Measurements from ENCODE around the gene COPZ2.
A peak's percentile ranks its signal among the peaks of the same experiment; 100 is the strongest.
"Not testable (repeated sequence)": the region's sequence is repeated elsewhere in the genome, so short reads cannot be mapped to it uniquely, and the experiment has no call there.

The COPZ2 gene

GRCh38 chr17:48028736-48029135 lies 8.9 kb downstream of the COPZ2 start:
- no peak for DNase-seq

- no peak for DNase-seq
Measured at GRCh38 chr17:48027322-48027981, 10.1 kb downstream of the COPZ2 start.

- DNase-seq, result peak in 12 of 14 donors; percentile 32 to 79 (median 65)
Measured at GRCh38 chr17:48026502-48027321, 10.9 kb downstream of the COPZ2 start.

- no peak for DNase-seq
Measured at GRCh38 chr17:48025904-48026501, 11.6 kb downstream of the COPZ2 start.

- peak; percentile 79 to 98 (median 96) for DNase-seq
Measured at GRCh38 chr17:48025040-48025903, 12.3 kb downstream of the COPZ2 start.

GRCh38 chr17:48024149-48025039 lies 13.2 kb downstream of the COPZ2 start:
- DNase-seq, result peak in 6 of 14 donors; percentile 18 to 66 (median 54)

GRCh38 chr17:48023400-48024148 lies 14.0 kb downstream of the COPZ2 start:
- peak in 13 of 14 donors; percentile 39 to 90 (median 79) for DNase-seq

GRCh38 chr17:48022901-48023300 lies 14.7 kb downstream of the COPZ2 start:
- DNase-seq, result peak in 1 of 14 donors; percentile 39

GRCh38 chr17:48021934-48022333 lies 15.7 kb downstream of the COPZ2 start:
- DNase-seq, result no peak

- not testable (repeated sequence) for DNase-seq
Measured at GRCh38 chr17:48017817-48018158, 19.8 kb downstream of the COPZ2 start.

- no peak for DNase-seq
Measured at GRCh38 chr17:48016112-48016511, 21.5 kb downstream of the COPZ2 start.

GRCh38 chr17:48014595-48015111 lies 22.9 kb downstream of the COPZ2 start:
- no peak for DNase-seq

- no peak for DNase-seq
Measured at GRCh38 chr17:48013876-48014594, 23.6 kb downstream of the COPZ2 start.

GRCh38 chr17:48012654-48013053 lies 24.9 kb downstream of the COPZ2 start:
- DNase-seq, result no peak

- DNase-seq, result peak in 2 of 14 donors; percentile 11 to 37
Measured at GRCh38 chr17:48012151-48012520, 25.5 kb downstream of the COPZ2 start.

GRCh38 chr17:48011405-48012150 lies 26.0 kb downstream of the COPZ2 start:
- no peak for DNase-seq

- no peak for DNase-seq
Measured at GRCh38 chr17:48010193-48010592, 27.4 kb downstream of the COPZ2 start.

- no peak for DNase-seq
Measured at GRCh38 chr17:48006936-48007709, 30.5 kb downstream of the COPZ2 start.

Measured in C1 segment of cervical spinal cord (tissue), 14 donors.